Heart left ventricle (tissue), 16 donors: ENCODE measurements around the gene CTNNA3. TPM values are rescaled to one million over a fixed set of nuclear protein-coding genes. Genes with fewer than 3 reads are reported as not detected.

ENCODE experiments used
- ATAC-seq, 4 donors: fragments of 200-7000 bp; cut with Tn5 transposase; one replicate each; pipeline ENCODE4 v1.9.1; 2020 to 2022; ENCODE audit warnings: moderate library complexity in 4 of 4, mild to moderate bottlenecking in 3 of 4, moderate number of reproducible peaks in 1 of 4
- DNase-seq, 5 donors: peaks; one replicate each; pipeline ENCODE4 v3.0.0-alpha.2; 2020
- H3K27ac ChIP-seq, 12 donors: fragments of 200-600 bp; sonication (generic) in 4 of 12; one replicate each; pipeline versions ENCODE4 v1.5.0 to v1.8.0; 2016 to 2022; ENCODE audit warnings: mild to moderate bottlenecking in 2 of 12
- H3K27me3 ChIP-seq, 9 donors: fragments of 200-600 bp; sonication (generic) in 2 of 9; one replicate each; pipeline versions ENCODE4 v1.5.1 to v1.8.0; 2016 to 2022; ENCODE audit warnings: mild to moderate bottlenecking in 3 of 9
- H3K36me3 ChIP-seq, 9 donors: fragments of 200-600 bp; sonication (generic) in 2 of 9; one replicate each; pipeline versions ENCODE4 v1.5.0 to v1.8.0; 2018 to 2022; ENCODE audit warnings: mild to moderate bottlenecking in 2 of 9
- H3K4me1 ChIP-seq, 12 donors: fragments of 200-600 bp; sonication (generic) in 4 of 12; one replicate each; pipeline versions ENCODE4 v1.5.0 to v1.8.0; 2016 to 2022; ENCODE audit warnings: mild to moderate bottlenecking in 3 of 12
- H3K4me3 ChIP-seq, 12 donors: fragments of 200-600 bp; sonication (generic) in 4 of 12; one replicate each; pipeline versions ENCODE4 v1.5.0 to v1.8.0; 2017 to 2022; ENCODE audit warnings: mild to moderate bottlenecking in 9 of 12, moderate library complexity in 4 of 12
- H3K9me3 ChIP-seq, 12 donors: fragments of 200-600 bp; sonication (generic) in 4 of 12; one replicate each; pipeline versions ENCODE4 v1.5.0 to v1.8.0; 2016 to 2022; ENCODE audit warnings: mild to moderate bottlenecking in 1 of 12
- CTCF ChIP-seq, 12 donors: fragments of 200-600 bp; sonication (generic) in 4 of 12; IDR thresholded peaks; one replicate each; pipeline versions ENCODE4 v1.5.0 to v1.8.0; 2018 to 2022; ENCODE audit warnings: antibody characterized with exemption in 12 of 12, mild to moderate bottlenecking in 5 of 12
- POLR2A ChIP-seq, 2 donors: fragments of 450-650 bp; IDR thresholded peaks; one replicate each; pipeline ENCODE4 v1.6.1; 2017; ENCODE audit warnings: antibody characterized with exemption in 2 of 2, mild to moderate bottlenecking in 2 of 2, moderate library complexity in 2 of 2
- WGBS, 4 donors: extraction: QIAGEN DNeasy Blood & Tissue Kit in 2 of 4; methylation state at CpG; one replicate each; pipeline versions ENCODE4 v1.1.5 to v1.1.7; 2013 to 2018; 5-methylcytosine and 5-hydroxymethylcytosine counted together
- intact Hi-C, 10 donors: fragments of 100-400 bp; cut with DNase I; formaldehyde crosslinking; loops; one replicate each; pipeline versions ENCODE4 v1.11.1 to v1.14.2; 2022
- polyA plus RNA-seq, 2 donors: library from polyadenylated mRNA; stranded (reverse); fragments of 200-250 nt; gene quantifications; one replicate each; pipeline ENCODE4 v1.2.3, GENCODE V29; 2013
- total RNA-seq, 9 donors: library from RNA; depleted of rRNA in 2 of 9; stranded (reverse); fragments of >200 nt in 2 of 9; fragmentation: NEBNext Ultra II Directional in 3 of 9; extraction: Animal tissue kit (Norgen Biotek cat#: 25700) in 3 of 9; gene quantifications; one replicate each; pipeline versions ENCODE4 v1.1.0 to v1.2.4, GENCODE V29; 2016 to 2023
- donor health status: ischemic (EF 13 %, LVEDD 7.1; RV severe dilation, severe dysfunction).
- donor health status: healthy with polysubstance abuse.
- donor health status: DM: no; HTN: yes; CAD: no.
- donor health status: DM: no; HTN: no; CAD: no.
- donor health status: ischemic (EF 25% LVEDD 6.9; RV normal size, moderate dysfunction).
- donor health status: ischemic (EF 25% LVEDD 5.7; RV mildly dilated, moderate dysfunction).
- donor health status: healthy.
- donor health status: DM: yes; HTN: yes; CAD: no.
- donor health status: ischemic (EF 35%, LVEDD 5.7; RV mildly dilated, moderate dysfunction).
- donor health status: nonischemic (EF 11% LVEDD 7.7; RV severe dilation, severe dysfunction).
- donor health status: DM: yes; HTN: yes; CAD: no.
- donor health status: PGD.
- donor health status: ischemic (EF 29% LVEDD 5.4; RV normal size, mild dysfunction).
- donor health status: nonischemic (EF 23%, LVEDD 6.1; RV moderate dilation, normal function).

CTNNA3 gene
- total and polyA plus RNA-seq, 11 donors = 4.8 to 200 (median 99.0) TPM

- peaks cover 0 to 41% (median 4%) of the 10 kb centered on the region in 9 donors for H3K27me3 ChIP-seq
- TF ChIP-seq CTCF (IDR thresholded peaks at IDR 0.05) = peak; percentile 54 to 86 (median 76)
- no peak for TF ChIP-seq POLR2A (IDR thresholded peaks at IDR 0.05)
- DNase-seq (no peak), ATAC-seq (peak in 3 of 4 donors; percentile 45 to 57 (median 57))
- H3K4me3 ChIP-seq = no peak overlapping the region
- H3K4me1 ChIP-seq = peaks cover 0 to 10% (median 0%) of the 10 kb centered on the region in 12 donors
- H3K36me3 ChIP-seq = no peaks in the 10 kb centered on the region
- no peaks in the 10 kb centered on the region for H3K9me3 ChIP-seq
- 20 to 25% (median 23%) methylated on average over 5 of the region's 5 CpGs for WGBS, 4 donors
- H3K27ac ChIP-seq = no peak overlapping the region
- intact Hi-C loops = loop anchor here in 3 of 10 donors (5.0 to 10.0 kb wide), 3 partner anchors 583 to 851 kb away; no protein-coding TSS in a partner anchor
Observed at GRCh38 chr10:66931340-66931948, 764.6 kb downstream of the CTNNA3 start.

- Histone ChIP-seq H3K36me3 (no peaks in the 10 kb centered on the region), H3K9me3 (no peaks in the 10 kb centered on the region), H3K4me3 (no peak overlapping the region), H3K4me1 (peaks cover 0 to 18% (median 0%) of the 10 kb centered on the region in 12 donors), H3K27ac (no peak overlapping the region), H3K27me3 (peaks cover 0 to 54% (median 4%) of the 10 kb centered on the region in 9 donors)
- WGBS, 4 donors = 49 to 52% (median 51%) methylated on average over 5 of the region's 5 CpGs
- DNase-seq = no peak
- intact Hi-C loops = loop anchor here in 2 of 10 donors (10.0 kb wide), 2 partner anchors 585 to 595 kb away; no protein-coding TSS in a partner anchor
- no peak for TF ChIP-seq POLR2A (IDR thresholded peaks at IDR 0.05)
- no peak for TF ChIP-seq CTCF (IDR thresholded peaks at IDR 0.05)
- ATAC-seq = no peak
Observed at GRCh38 chr10:66929375-66929774, 766.6 kb downstream of the CTNNA3 start.

GRCh38 chr10:66928776-66929175, 767.2 kb downstream of the CTNNA3 start:
- intact Hi-C loops = loop anchor here in 2 of 10 donors (10.0 kb wide), 2 partner anchors 586 to 596 kb away; no protein-coding TSS in a partner anchor
- TF ChIP-seq CTCF (IDR thresholded peaks at IDR 0.05) = no peak
- no peak for TF ChIP-seq POLR2A (IDR thresholded peaks at IDR 0.05)
- H3K9me3 ChIP-seq = no peaks in the 10 kb centered on the region
- H3K4me1 ChIP-seq = peaks cover 0 to 18% (median 0%) of the 10 kb centered on the region in 12 donors
- H3K36me3 ChIP-seq = no peaks in the 10 kb centered on the region
- no peak overlapping the region for H3K4me3 ChIP-seq
- peaks cover 0 to 54% (median 4%) of the 10 kb centered on the region in 9 donors for H3K27me3 ChIP-seq
- ATAC-seq (no peak), DNase-seq (no peak)
- 52 to 55% (median 54%) methylated on average over 3 of the region's 3 CpGs for WGBS, 4 donors
- no peak overlapping the region for H3K27ac ChIP-seq

- peak in 3 of 4 donors; percentile 18 to 51 (median 48) for ATAC-seq
- no peak for TF ChIP-seq CTCF (IDR thresholded peaks at IDR 0.05)
- TF ChIP-seq POLR2A (IDR thresholded peaks at IDR 0.05) = no peak
- Histone ChIP-seq H3K27ac (no peak overlapping the region), H3K9me3 (no peaks in the 10 kb centered on the region), H3K4me3 (peak overlapping the region in 5 of 12 donors; percentile 11 to 32 (median 21)), H3K4me1 (peaks cover 0 to 18% (median 0%) of the 10 kb centered on the region in 12 donors), H3K27me3 (peaks cover 0 to 54% (median 4%) of the 10 kb centered on the region in 9 donors), H3K36me3 (no peaks in the 10 kb centered on the region)
- peak in 2 of 5 donors; percentile 26 to 60 for DNase-seq
- intact Hi-C loops = loop anchor here in 2 of 10 donors (10.0 kb wide), 2 partner anchors 587 to 597 kb away; no protein-coding TSS in a partner anchor
- WGBS, 4 donors = 5 to 15% (median 6%) methylated on average over 28 to 30 of the region's 30 CpGs
Observed at GRCh38 chr10:66927971-66928770, 767.8 kb downstream of the CTNNA3 start.
